Measurements from ENCODE around the gene GJE1. TPM values are rescaled to one million over a fixed set of nuclear protein-coding genes. Genes with fewer than 3 reads are reported as not detected.

Gene GJE1
- not detected in 5 replicates for total RNA-seq (2022; extraction: Qiagen RNA extraction)

GRCh38 chr6:142132625-142133024 is at the start of gene GJE1:
GJE1 (plus strand) TSS chr6:142132925; CDS start chr6:142133159, 234 bp downstream.

GRCh38 chr6:142146828-142147662 is 14.3 kb downstream of the GJE1 start, which contains the start of the genes NMBR and VTA1:
NMBR (minus strand) TSS chr6:142147122; CDS start chr6:142088658, 58,464 bp downstream.
VTA1 (plus strand) TSS chr6:142147263; CDS start chr6:142147288, 25 bp downstream.

Other genes starting within 250 kb of the GJE1 start
- not detected in 5 replicates for gene NMBR, start 14.2 kb downstream of the GJE1 start, total RNA-seq (2022; extraction: Qiagen RNA extraction)
- 39.2 to 48.9 TPM (median 46.9 TPM) in 5 replicates for gene VTA1, start 14.3 kb downstream of the GJE1 start, total RNA-seq (2022; extraction: Qiagen RNA extraction)
- gene ADGRG6, start 169.1 kb downstream of the GJE1 start, total RNA-seq (2022; extraction: Qiagen RNA extraction), result 43.7 to 81.4 TPM (median 72.2 TPM) in 5 replicates